ENCODE results near the gene NUCKS1.
A peak's percentile ranks its signal among the peaks of the same experiment; 100 is the strongest.

Gene NUCKS1

DNA sequence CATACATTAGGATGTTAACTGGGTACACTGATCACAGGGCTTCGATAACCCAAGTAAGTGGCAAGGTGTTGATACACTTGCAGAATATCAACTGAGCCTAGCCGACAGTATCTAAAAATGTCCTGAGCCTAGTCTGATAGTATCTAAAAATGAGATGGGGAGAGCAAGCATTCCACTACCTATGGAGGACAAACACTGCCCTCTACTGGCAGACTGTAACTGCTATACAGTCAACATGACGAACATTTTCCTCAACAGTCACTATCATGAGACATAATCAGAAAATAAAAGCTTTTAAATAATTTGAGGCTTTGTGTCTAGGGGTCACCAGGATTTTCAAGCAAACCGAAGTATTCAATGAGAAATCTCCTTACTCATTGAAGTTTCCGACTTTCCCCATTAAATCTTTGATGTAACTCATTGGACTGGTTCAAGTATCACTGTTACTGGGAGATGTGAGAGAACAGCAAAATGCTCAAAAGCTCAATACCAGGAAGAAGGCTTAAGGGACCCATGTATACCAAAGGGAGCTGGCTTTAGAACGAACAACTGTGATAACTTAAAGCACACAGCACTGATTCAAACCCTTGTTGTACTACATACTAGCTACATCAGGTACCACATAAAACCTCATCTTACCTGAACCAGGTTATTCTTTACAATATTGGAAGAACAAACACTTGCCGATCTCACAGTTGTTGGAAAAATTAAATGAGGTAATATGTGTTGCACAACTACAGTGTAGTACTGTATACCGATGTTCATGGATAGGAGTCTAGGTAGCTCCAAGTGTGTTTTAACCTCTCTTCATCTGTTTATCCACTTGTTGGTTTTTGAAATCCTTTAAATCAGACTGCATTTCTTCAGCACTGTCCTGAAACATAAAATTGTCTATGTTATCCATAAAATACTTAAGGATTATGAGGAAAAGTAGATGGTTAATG lies 38.6 kb downstream of the NUCKS1 start:
- Histone ChIP-seq H3K9me3 (ENCODE audit: insufficient read depth, low read length) (no peaks in the 10 kb centered on the region), H3K9me2 (replicated peaks; ENCODE audit: insufficient read depth, low read length) (no peaks in the 10 kb centered on the region), H2AFZ (ENCODE audit: low read depth, low read length, severe bottlenecking) (no peak overlapping the region), H3F3A (ENCODE audit: insufficient read depth) (peaks cover 48% of the 10 kb centered on the region), H3K4me2 (ENCODE audit: low read depth, low read length, poor library complexity, severe bottlenecking) (peak overlapping the region; percentile 3), H3K4me3 (ENCODE audit: insufficient read depth, low read length, poor library complexity, severe bottlenecking) (no peak overlapping the region), H4K20me1 (ENCODE audit: low read depth, low read length) (no peaks in the 10 kb centered on the region), H3K9ac (ENCODE audit: low read length) (no peak overlapping the region), H3K36me3 (ENCODE audit: low read length) (peaks cover 29% of the 10 kb centered on the region), H3K27ac (ENCODE audit: low read depth, low read length) (peak overlapping the region; percentile 45), H3K27me3 (ENCODE audit: low read length) (no peaks in the 10 kb centered on the region), H3K79me2 (ENCODE audit: insufficient read depth, low read length) (no peaks in the 10 kb centered on the region)
- peak; percentile 91 for TF ChIP-seq CTCF (IDR thresholded peaks at IDR 0.05; ENCODE audit: insufficient read depth, low read length, poor library complexity, severe bottlenecking)
- TF ChIP-seq EZH2phosphoT487 (conservative IDR thresholded peaks at IDR 0.05; ENCODE audit: low read length), result no peak

- H3K4me2 ChIP-seq (ENCODE audit: low read depth, low read length, poor library complexity, severe bottlenecking), result peak overlapping the region; percentile 3
Observed at GRCh38 chr1:205710201-205711062, 39.5 kb downstream of the NUCKS1 start.

DNA sequence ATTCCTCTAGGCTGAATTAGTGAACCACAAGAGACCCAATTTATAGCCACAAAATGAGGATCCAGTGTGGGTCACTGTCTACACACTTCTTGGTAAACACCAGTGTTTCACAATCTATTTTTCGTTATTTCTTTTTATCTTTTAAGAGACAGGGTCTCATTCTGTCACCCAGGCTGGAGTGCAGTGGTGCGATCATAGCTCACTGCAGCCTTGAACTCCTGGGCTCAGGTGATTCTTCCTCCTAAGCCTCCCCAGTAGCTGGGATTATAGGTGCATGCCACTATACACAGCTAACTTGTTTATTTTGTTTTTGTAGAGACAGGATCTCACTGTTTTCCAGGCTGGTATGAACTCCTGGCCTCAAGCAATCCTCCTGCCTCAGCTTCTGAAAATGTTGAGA lies 40.3 kb downstream of the NUCKS1 start:
- Histone ChIP-seq H2AFZ (ENCODE audit: low read depth, low read length, severe bottlenecking) (no peak overlapping the region), H3K9me2 (replicated peaks; ENCODE audit: insufficient read depth, low read length) (no peaks in the 10 kb centered on the region), H3K9me3 (ENCODE audit: insufficient read depth, low read length) (no peaks in the 10 kb centered on the region), H3K4me2 (ENCODE audit: low read depth, low read length, poor library complexity, severe bottlenecking) (no peak overlapping the region), H3K9ac (ENCODE audit: low read length) (no peak overlapping the region), H3K4me3 (ENCODE audit: insufficient read depth, low read length, poor library complexity, severe bottlenecking) (no peak overlapping the region), H3F3A (ENCODE audit: insufficient read depth) (peaks cover 33% of the 10 kb centered on the region), H3K79me2 (ENCODE audit: insufficient read depth, low read length) (no peaks in the 10 kb centered on the region), H4K20me1 (ENCODE audit: low read depth, low read length) (no peaks in the 10 kb centered on the region), H3K27ac (ENCODE audit: low read depth, low read length) (no peak overlapping the region), H3K27me3 (ENCODE audit: low read length) (no peaks in the 10 kb centered on the region), H3K36me3 (ENCODE audit: low read length) (peaks cover 25% of the 10 kb centered on the region)
- TF ChIP-seq EZH2phosphoT487 (conservative IDR thresholded peaks at IDR 0.05; ENCODE audit: low read length) (no peak), CTCF (IDR thresholded peaks at IDR 0.05; ENCODE audit: insufficient read depth, low read length, poor library complexity, severe bottlenecking) (no peak)

More at GRCh38 chr1:205710201-205711062, 39.5 kb downstream of the NUCKS1 start:
- Histone ChIP-seq H3K9ac (ENCODE audit: low read length) (no peak overlapping the region), H2AFZ (ENCODE audit: low read depth, low read length, severe bottlenecking) (no peak overlapping the region), H3K9me3 (ENCODE audit: insufficient read depth, low read length) (no peaks in the 10 kb centered on the region), H3F3A (ENCODE audit: insufficient read depth) (peaks cover 41% of the 10 kb centered on the region), H3K4me3 (ENCODE audit: insufficient read depth, low read length, poor library complexity, severe bottlenecking) (no peak overlapping the region), H4K20me1 (ENCODE audit: low read depth, low read length) (no peaks in the 10 kb centered on the region), H3K9me2 (replicated peaks; ENCODE audit: insufficient read depth, low read length) (no peaks in the 10 kb centered on the region), H3K27ac (ENCODE audit: low read depth, low read length) (no peak overlapping the region; the same call in 1 of the 2 replicates), H3K27me3 (ENCODE audit: low read length) (no peaks in the 10 kb centered on the region), H3K36me3 (ENCODE audit: low read length) (peaks cover 25% of the 10 kb centered on the region), H3K79me2 (ENCODE audit: insufficient read depth, low read length) (no peaks in the 10 kb centered on the region)
- TF ChIP-seq EZH2phosphoT487 (conservative IDR thresholded peaks at IDR 0.05; ENCODE audit: low read length), result no peak
- TF ChIP-seq CTCF (IDR thresholded peaks at IDR 0.05; ENCODE audit: insufficient read depth, low read length, poor library complexity, severe bottlenecking), result no peak
